HepG2 (cell line): ENCODE data around the gene TMEM81. TPM values are rescaled to one million over a fixed set of nuclear protein-coding genes. Genes with fewer than 3 reads are reported as not detected.
A peak's percentile ranks its signal among the peaks of the same experiment; 100 is the strongest.

Experiments used
- CREB1 ChIP-seq, 2 experiments: fragments of 450-650 bp in 1 of 2; IDR thresholded peaks; 2 replicates each; pipeline ENCODE4 v1.6.1; 2016 to 2017; ENCODE audit warnings: control low read depth in 1 of 2, mild to moderate bottlenecking in 1 of 2, missing compliant biosample characterization in 1 of 2, missing genetic modification characterization in 1 of 2
- FOXA1 ChIP-seq, 2 experiments: fragments of 450-650 bp in 1 of 2; sonication (generic) in 1 of 2; formaldehyde crosslinking in 1 of 2; IDR thresholded peaks; 2 replicates each; pipeline versions ENCODE4 v1.4.0 to v1.6.1; 2016 to 2020; ENCODE audit warnings: missing genetic modification reagents in 1 of 2
- FOXK2 ChIP-seq: fragments of 450-650 bp; IDR thresholded peaks from 2 replicates; pipeline ENCODE4 v1.6.1; 2016
- HNF1B ChIP-seq: sonication (generic); formaldehyde crosslinking; IDR thresholded peaks from 2 replicates; pipeline ENCODE4 v1.5.1; 2020; ENCODE audit warnings: mild to moderate bottlenecking, moderate library complexity, missing genetic modification reagents
- KLF13 ChIP-seq: sonication (generic); formaldehyde crosslinking; IDR thresholded peaks from 2 replicates; pipeline ENCODE4 v1.4.0; 2020; ENCODE audit warnings: mild to moderate bottlenecking, missing genetic modification reagents
- PHB2 ChIP-seq: fragments of 450-650 bp; IDR thresholded peaks from 2 replicates; pipeline ENCODE4 v1.6.1; 2018; ENCODE audit not compliant: partially characterized antibody
- PHF8 ChIP-seq: sonication (generic); formaldehyde crosslinking; IDR thresholded peaks from 2 replicates; pipeline ENCODE4 v1.5.0; 2020; ENCODE audit warnings: missing genetic modification reagents
- RBFOX2 ChIP-seq: fragments of 200-400 bp; formaldehyde crosslinking; IDR thresholded peaks from 2 replicates; pipeline ENCODE4 v1.6.1; 2017; ENCODE audit warnings: low read depth, mild to moderate bottlenecking, low read length
- REL ChIP-seq: sonication (generic); formaldehyde crosslinking; conservative IDR thresholded peaks from 2 replicates; pipeline ENCODE4 v1.8.0; 2022; ENCODE audit warnings: mild to moderate bottlenecking, missing genetic modification reagents, moderate library complexity
- SKIL ChIP-seq: sonication (generic); formaldehyde crosslinking; IDR thresholded peaks from 2 replicates; pipeline ENCODE4 v1.8.0; 2022; ENCODE audit warnings: missing genetic modification reagents, mild to moderate bottlenecking, moderate library complexity, borderline replicate concordance
- USF2 ChIP-seq, 2 experiments: sonication (generic) in 1 of 2; formaldehyde crosslinking in 1 of 2; IDR thresholded peaks; 2 replicates each; pipeline versions ENCODE4 v1.5.1 to v1.6.1; 2011 to 2020; ENCODE audit warnings: borderline replicate concordance in 1 of 2, low read depth in 1 of 2, low read length in 1 of 2, mild to moderate bottlenecking in 1 of 2, missing genetic modification reagents in 1 of 2, moderate library complexity in 1 of 2
- ZNF230 ChIP-seq: sonication (generic); formaldehyde crosslinking; IDR thresholded peaks from 2 replicates; pipeline ENCODE4 v1.4.0; 2020; ENCODE audit warnings: mild to moderate bottlenecking, missing genetic modification reagents
- ZNF280D ChIP-seq: sonication (generic); formaldehyde crosslinking; IDR thresholded peaks from 2 replicates; pipeline ENCODE4 v1.5.1; 2020; ENCODE audit warnings: mild to moderate bottlenecking, missing genetic modification reagents
- ZNF317 ChIP-seq: sonication (generic); formaldehyde crosslinking; IDR thresholded peaks from 2 replicates; pipeline ENCODE4 v1.5.0; 2020; ENCODE audit warnings: mild to moderate bottlenecking, missing genetic modification reagents
- ZNF414 ChIP-seq: sonication (generic); formaldehyde crosslinking; IDR thresholded peaks from 2 replicates; pipeline ENCODE4 v1.5.0; 2020; ENCODE audit warnings: missing genetic modification reagents
- ZNF432 ChIP-seq: sonication (generic); formaldehyde crosslinking; IDR thresholded peaks from 2 replicates; pipeline ENCODE4 v1.5.0; 2020; ENCODE audit warnings: missing genetic modification reagents, mild to moderate bottlenecking, borderline replicate concordance
- ZSCAN31 ChIP-seq: sonication (generic); formaldehyde crosslinking; IDR thresholded peaks from 2 replicates; pipeline ENCODE4 v1.5.0; 2020; ENCODE audit warnings: low read depth, mild to moderate bottlenecking, missing genetic modification reagents
- polyA plus RNA-seq, 8 experiments: library from polyadenylated mRNA; depleted of rRNA in 3 of 8; stranded (reverse) in 7 of 8; unstranded in 1 of 8; fragments of >200 nt; fragmentation: Illumina TruSeq in 4 of 8; extraction: Trizol in 4 of 8; gene quantifications; 2 replicates each; pipeline versions ENCODE4 v1.2.1 to v1.2.3, GENCODE V29; 2011 to 2016; ENCODE audit warnings: low read depth in 4 of 8, missing spikeins in 1 of 8, mixed read lengths in 1 of 8; ENCODE audit not compliant: insufficient read depth in 1 of 8
- total RNA-seq, 5 experiments: library from RNA; depleted of rRNA; stranded (reverse); fragments of >200 nt; fragmentation: Illumina TruSeq; extraction: Trizol; gene quantifications; 2 replicates each; pipeline ENCODE4 v1.2.3, GENCODE V29; 2016; ENCODE audit warnings: low read depth in 1 of 5

Gene TMEM81
- total and polyA plus RNA-seq, 2 of the 13 experiments (the other 11 are each of a cell fraction or from before 2014, with no cell fraction given), result 1.1 TPM

GRCh38 chr1:205121660-205122488 is 37.6 kb upstream of the TMEM81 start, which contains the start of gene RBBP5 (continued):
- no peak for TF ChIP-seq USF2 (IDR thresholded peaks at IDR 0.05; ENCODE audit: low read depth, low read length)
- no peak for TF ChIP-seq USF2 (CRISPR knock-in tag; IDR thresholded peaks at IDR 0.05; ENCODE audit: borderline replicate concordance)
- peak; percentile 87 for TF ChIP-seq HNF1B (CRISPR knock-in tag)
- peak; percentile 61 for TF ChIP-seq RBFOX2
- peak; percentile 70; the same call in 1 of the 2 replicates for TF ChIP-seq ZNF230 (CRISPR knock-in tag)
- peak; percentile 84; the same call in 1 of the 2 replicates for TF ChIP-seq ZNF414 (CRISPR knock-in tag)
- TF ChIP-seq PHF8 (CRISPR knock-in tag), result peak; percentile 94
- no peak for TF ChIP-seq PHB2
- TF ChIP-seq ZNF280D, result peak; percentile 54; the same call in 1 of the 2 replicates
- no peak for TF ChIP-seq FOXA1 (IDR thresholded peaks at IDR 0.05)
- peak; percentile 64 for TF ChIP-seq FOXA1 (CRISPR knock-in tag; IDR thresholded peaks at IDR 0.05)
- peak; percentile 64; the same call in 1 of the 2 replicates for TF ChIP-seq ZSCAN31 (CRISPR knock-in tag)
- 0 out of 2 replicates have a peak, but pooled peaks have one; percentile 61 for TF ChIP-seq KLF13 (CRISPR knock-in tag)
- TF ChIP-seq SKIL (CRISPR knock-in tag), result 0 out of 2 replicates have a peak, but pooled peaks have one; percentile 16
- TF ChIP-seq ZNF317 (CRISPR knock-in tag), result peak; percentile 54; the same call in 1 of the 2 replicates
- TF ChIP-seq FOXK2, result peak; percentile 97
- no peak for TF ChIP-seq ZNF432 (CRISPR knock-in tag)
- TF ChIP-seq CREB1 (IDR thresholded peaks at IDR 0.05), result peak; percentile 70
- peak; percentile 88 for TF ChIP-seq CREB1 (CRISPR knock-in tag; IDR thresholded peaks at IDR 0.05)
- peak; percentile 47; the same call in 1 of the 2 replicates for TF ChIP-seq REL (CRISPR knock-in tag)
